ENCODE measurements around the gene QRFPR. TPM values are rescaled to one million over a fixed set of nuclear protein-coding genes. Genes with fewer than 3 reads are reported as not detected.
"Not testable (repeated sequence)": the region's sequence is repeated elsewhere in the genome, so short reads cannot be mapped to it uniquely, and the experiment has no call there.

The QRFPR gene
- total RNA-seq, 1 donor from 2014 or later = not detected

GRCh38 chr4:121340247-121340646 lies 40.6 kb downstream of the QRFPR start:
- DNase-seq (ENCODE audit: extremely low read depth, low read depth, low spot score) = no peak

- DNase-seq (ENCODE audit: extremely low read depth, low read depth, low spot score) = no peak
Measured at GRCh38 chr4:121339824-121340223, 41.0 kb downstream of the QRFPR start.

DNA sequence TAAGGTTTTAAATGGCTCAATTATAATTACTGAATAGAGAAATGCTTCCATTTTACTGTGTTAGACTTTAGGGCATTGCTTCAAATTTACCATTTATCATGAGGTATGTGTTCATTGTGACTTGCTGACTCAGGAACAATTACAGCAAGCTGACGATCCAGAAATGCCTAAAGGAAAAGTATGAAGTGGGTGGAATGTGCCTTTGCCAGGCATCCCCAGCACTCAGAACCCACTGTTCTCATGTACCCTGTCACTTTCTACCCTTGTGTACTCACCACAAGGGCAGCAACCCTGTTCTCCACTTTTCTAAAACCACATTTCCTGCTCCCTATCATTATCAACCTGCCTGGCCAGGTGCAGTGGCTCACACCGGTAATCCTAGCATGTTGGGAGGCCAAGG lies 41.5 kb downstream of the QRFPR start:
- DNase-seq (ENCODE audit: extremely low read depth, low read depth, low spot score) = no peak

GRCh38 chr4:121338518-121338917 lies 42.3 kb downstream of the QRFPR start:
- DNase-seq (ENCODE audit: extremely low read depth, low read depth, low spot score) = no peak

DNA sequence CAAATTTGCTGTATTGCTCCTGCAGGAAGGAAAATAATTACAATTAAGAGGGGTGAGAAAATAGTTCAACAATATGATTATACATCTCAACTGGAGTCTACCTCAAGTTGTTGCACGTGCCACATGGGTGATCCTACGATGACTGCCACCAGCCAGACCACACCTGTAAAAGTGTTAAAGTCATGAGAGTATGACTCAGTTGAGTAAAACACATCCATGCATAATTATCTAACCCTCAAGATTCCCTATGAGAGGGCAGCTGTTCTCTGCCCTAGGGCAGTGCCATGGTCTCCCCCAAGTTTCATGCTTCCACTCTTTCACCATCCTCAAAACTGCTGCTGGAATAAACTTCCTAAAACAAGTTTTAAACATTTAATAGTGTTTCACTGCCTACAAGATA lies 44.1 kb downstream of the QRFPR start:
- DNase-seq (ENCODE audit: extremely low read depth, low read depth, low spot score) = no peak

- no peak for DNase-seq (ENCODE audit: extremely low read depth, low read depth, low spot score)
Measured at GRCh38 chr4:121330180-121330665, 50.6 kb downstream of the QRFPR start.

DNA sequence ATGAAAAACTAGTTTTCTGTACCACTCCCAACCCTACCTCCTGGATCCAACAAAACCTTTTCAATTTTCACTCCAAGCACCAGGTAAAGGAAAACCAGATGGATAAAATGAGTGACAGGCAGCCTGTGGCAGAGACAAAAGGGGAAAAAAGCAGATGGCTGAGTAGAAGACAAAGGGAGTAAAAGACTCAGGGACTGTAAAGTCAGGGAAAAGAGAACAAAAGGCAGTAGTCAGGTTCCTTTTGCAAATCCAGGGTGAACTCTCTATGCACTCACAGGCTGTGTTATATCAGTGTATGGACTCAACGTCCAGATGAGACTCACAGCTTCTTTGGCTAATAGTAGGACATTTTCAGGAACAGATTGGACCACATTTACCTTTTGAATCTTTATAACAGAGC lies 54.2 kb downstream of the QRFPR start:
- DNase-seq (ENCODE audit: extremely low read depth, low read depth, low spot score) = no peak

DNA sequence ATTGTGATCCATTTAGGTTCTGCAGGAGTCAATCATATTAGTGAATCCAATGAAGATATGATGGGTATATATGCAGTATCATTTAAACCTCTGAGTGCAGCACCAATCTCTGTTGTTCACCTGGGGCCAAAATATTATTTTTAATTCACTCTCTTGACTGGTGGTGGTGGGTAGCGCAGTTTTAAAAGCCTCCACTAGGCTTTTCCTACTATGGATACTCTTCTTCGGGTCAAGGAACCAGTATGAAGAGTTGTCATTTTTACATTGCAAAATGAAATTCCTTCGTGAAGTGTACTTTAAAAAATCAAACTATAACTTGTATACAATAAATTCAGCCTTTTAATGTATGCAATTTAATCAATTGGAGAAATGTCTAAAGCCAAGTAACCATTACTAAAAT lies 56.5 kb downstream of the QRFPR start:
- DNase-seq (ENCODE audit: extremely low read depth, low read depth, low spot score) = no peak

DNA sequence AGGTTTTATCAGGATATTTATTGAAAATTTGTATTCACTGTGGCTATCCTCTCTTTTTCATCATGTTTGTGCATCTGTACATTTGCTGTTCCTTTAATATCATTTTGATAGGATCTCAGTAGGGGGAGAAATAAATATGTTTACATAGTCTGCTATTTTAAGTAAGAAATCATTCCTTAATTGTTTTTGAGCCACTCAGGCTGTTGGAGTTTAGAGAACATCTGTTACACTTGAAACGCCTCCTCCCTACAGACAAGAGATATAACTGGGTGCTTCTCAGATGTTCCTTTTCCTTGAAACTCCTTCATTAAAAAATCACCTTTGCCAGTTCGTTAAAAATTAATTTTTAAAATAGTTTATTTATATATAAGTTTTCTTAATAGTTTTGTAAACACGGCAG lies 59.4 kb downstream of the QRFPR start:
- DNase-seq (ENCODE audit: extremely low read depth, low read depth, low spot score) = no peak

DNA sequence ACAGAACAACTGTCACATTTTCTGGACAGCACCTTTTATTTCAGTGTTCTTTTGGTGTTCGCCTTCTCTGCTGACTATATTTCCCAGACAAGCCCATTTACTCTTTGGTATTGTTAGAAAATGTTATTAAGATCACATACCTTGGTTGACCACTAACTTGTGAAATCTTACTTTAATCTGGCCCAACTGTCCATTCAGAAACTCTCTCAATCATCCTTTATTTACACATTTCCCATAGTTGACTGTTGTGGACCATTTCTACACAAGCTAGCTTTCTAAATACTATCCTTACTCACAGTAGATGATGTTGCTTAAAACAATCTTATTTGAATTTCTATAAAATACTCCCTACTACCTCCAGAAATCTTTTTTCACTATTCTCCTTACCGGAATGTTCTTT lies 64.7 kb downstream of the QRFPR start:
- no peak for DNase-seq (ENCODE audit: extremely low read depth, low read depth, low spot score)

DNA sequence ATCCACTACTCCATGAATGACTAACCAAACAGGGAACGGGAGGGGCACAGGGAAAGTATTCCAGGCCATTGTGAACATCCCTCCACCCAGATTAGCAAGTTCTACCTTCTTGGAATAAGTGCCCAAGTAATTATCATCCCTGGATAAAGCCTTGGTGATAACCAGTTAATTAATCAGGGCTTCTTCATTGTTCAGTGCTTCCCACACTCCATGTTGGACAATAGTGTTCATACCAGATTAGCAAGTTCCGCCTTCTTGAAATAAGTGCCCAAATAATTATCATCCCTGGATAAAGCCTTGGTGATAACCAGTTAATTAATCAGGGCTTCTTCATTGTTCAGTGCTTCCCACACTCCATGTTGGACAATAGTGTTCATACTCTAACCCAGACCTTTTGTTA lies 67.4 kb downstream of the QRFPR start:
- not testable (repeated sequence) for DNase-seq (ENCODE audit: extremely low read depth, low read depth, low spot score)

GRCh38 chr4:121308828-121309227 lies 72.0 kb downstream of the QRFPR start:
- DNase-seq (ENCODE audit: extremely low read depth, low read depth, low spot score) = no peak

DNA sequence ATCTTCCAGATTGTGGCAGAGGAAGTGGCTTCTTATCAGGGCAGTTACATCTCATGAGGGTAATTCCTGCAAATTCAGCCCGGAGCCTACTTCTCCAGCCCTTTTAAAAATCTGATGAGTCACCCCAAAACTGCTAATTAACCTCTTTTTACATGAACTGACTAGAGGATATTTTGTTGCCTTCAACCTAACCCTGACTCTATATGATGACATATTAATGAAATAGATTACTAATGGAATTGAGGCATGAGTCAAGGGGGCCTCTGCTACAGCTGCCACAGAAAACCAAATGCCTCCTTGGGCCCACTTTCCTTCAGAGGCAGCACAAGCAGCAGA lies 72.5 kb downstream of the QRFPR start:
- DNase-seq (ENCODE audit: extremely low read depth, low read depth, low spot score) = no peak

- DNase-seq (ENCODE audit: extremely low read depth, low read depth, low spot score) = no peak
Measured at GRCh38 chr4:121307445-121308327, 73.1 kb downstream of the QRFPR start.

GRCh38 chr4:121306931-121307330 lies 73.9 kb downstream of the QRFPR start:
- DNase-seq (ENCODE audit: extremely low read depth, low read depth, low spot score) = no peak

GRCh38 chr4:121304893-121305292 lies 75.9 kb downstream of the QRFPR start:
- no peak for DNase-seq (ENCODE audit: extremely low read depth, low read depth, low spot score)

- DNase-seq (ENCODE audit: extremely low read depth, low read depth, low spot score) = no peak
Measured at GRCh38 chr4:121299367-121299766, 81.5 kb downstream of the QRFPR start.

DNA sequence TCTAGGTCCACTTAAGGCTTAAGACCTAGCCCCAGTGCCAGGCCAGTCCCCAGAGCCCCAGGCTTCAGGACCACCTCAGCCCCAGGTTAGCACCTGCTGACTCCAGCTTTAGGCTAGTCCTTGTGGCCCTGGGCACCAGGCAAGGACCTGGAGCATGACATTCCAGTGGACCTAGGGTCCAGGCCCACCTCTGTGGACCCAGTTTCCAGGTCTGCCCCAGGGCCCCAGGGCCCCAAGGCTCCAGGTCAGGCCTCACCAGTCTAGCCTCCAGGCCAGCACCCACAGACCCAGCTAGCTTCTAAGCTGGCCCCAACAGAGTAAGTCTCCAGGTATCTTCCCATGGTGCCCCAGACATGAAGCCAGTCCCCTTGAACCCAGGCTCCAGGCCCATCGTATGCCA lies 97.5 kb downstream of the QRFPR start:
- no peak for DNase-seq (ENCODE audit: extremely low read depth, low read depth, low spot score)

DNA sequence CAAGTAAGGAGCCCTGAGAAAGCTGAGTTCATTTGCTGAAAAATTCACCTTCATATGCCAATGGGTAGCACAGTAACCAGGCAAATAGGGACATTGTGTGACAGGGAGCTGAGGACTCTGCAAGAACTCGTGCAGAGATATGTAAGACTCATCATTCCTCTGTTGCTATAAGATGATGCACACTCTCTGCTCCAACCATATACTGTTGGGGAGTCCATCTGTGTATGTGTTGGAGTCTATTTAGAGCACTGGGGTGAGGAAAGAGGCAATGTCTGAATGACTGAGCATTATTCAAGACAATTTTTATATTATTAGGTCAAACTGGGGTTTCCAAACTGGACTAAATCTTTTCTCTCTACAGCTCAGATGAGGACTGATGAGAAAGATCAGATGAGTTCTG lies 100.4 kb downstream of the QRFPR start:
- DNase-seq (ENCODE audit: extremely low read depth, low read depth, low spot score) = no peak

DNA sequence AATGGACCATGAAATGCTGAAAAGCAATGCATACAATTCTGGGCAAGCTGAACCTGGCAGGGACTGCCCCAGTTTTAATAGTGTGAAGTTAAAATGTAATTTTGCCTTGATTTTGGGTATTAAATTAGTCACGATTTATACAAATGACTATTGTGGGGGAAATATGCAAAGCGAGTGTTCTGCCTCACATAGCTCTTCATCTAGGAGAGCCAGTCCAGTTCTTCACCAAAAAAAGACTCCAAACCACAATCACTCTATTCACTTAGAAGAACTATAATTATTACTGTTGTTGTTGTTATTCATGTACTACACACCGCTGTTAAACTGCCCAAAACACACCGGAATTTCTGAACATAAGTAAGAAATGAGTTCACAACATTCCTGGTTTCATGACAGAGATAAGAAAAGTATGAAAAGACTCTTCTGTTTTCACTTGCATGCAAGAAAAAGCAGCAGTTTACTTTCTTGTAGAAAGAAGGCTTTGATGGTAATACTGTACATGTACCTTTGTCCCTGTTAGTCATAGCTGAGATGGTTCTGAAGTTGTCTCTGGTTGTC lies 101.9 kb downstream of the QRFPR start:
- DNase-seq (ENCODE audit: extremely low read depth, low read depth, low spot score) = no peak

All from glomerular endothelial cell (primary cell).